ENCODE measurements around the gene VAT1L.

Gene VAT1L

GRCh38 chr16:77788181-77789084 lies at the start of gene VAT1L:
TSS of gene VAT1L (plus strand) at chr16:77788564. CDS start at chr16:77788683, 119 bp downstream.
- peak; percentile 20 for DNase-seq

- no peak for DNase-seq
Observed at GRCh38 chr16:77738706-77739558, 49.4 kb upstream of the VAT1L start.

- no peak for DNase-seq
Observed at GRCh38 chr16:77739559-77739892, 48.8 kb upstream of the VAT1L start.

- no peak for DNase-seq
Observed at GRCh38 chr16:77744141-77744540, 44.2 kb upstream of the VAT1L start.

- DNase-seq: no peak
Observed at GRCh38 chr16:77745972-77746371, 42.4 kb upstream of the VAT1L start.

- DNase-seq: no peak
Observed at GRCh38 chr16:77748421-77749005, 39.9 kb upstream of the VAT1L start.

GRCh38 chr16:77749415-77749814 lies 38.9 kb upstream of the VAT1L start:
- no peak for DNase-seq

- no peak for DNase-seq
Observed at GRCh38 chr16:77758046-77758445, 30.3 kb upstream of the VAT1L start.

- no peak for DNase-seq
Observed at GRCh38 chr16:77758508-77758907, 29.9 kb upstream of the VAT1L start.

GRCh38 chr16:77759201-77759600 lies 29.2 kb upstream of the VAT1L start:
- DNase-seq: no peak

- DNase-seq: no peak
Observed at GRCh38 chr16:77759821-77760220, 28.5 kb upstream of the VAT1L start.

GRCh38 chr16:77760800-77761199 lies 27.6 kb upstream of the VAT1L start:
- no peak for DNase-seq

- DNase-seq: no peak
Observed at GRCh38 chr16:77761204-77761603, 27.2 kb upstream of the VAT1L start.

- no peak for DNase-seq
Observed at GRCh38 chr16:77762262-77762661, 26.1 kb upstream of the VAT1L start.

GRCh38 chr16:77763994-77764393 lies 24.4 kb upstream of the VAT1L start:
- no peak for DNase-seq

GRCh38 chr16:77767211-77767610 lies 21.2 kb upstream of the VAT1L start:
- DNase-seq: no peak

- DNase-seq: no peak
Observed at GRCh38 chr16:77767826-77768225, 20.5 kb upstream of the VAT1L start.

- no peak for DNase-seq
Observed at GRCh38 chr16:77775911-77776909, 12.2 kb upstream of the VAT1L start.

GRCh38 chr16:77777745-77778144 lies 10.6 kb upstream of the VAT1L start:
- DNase-seq: no peak

GRCh38 chr16:77780378-77780837 lies 8.0 kb upstream of the VAT1L start:
- no peak for DNase-seq

GRCh38 chr16:77781091-77781490 lies 7.3 kb upstream of the VAT1L start:
- no peak for DNase-seq

- peak; percentile 4 for DNase-seq
Observed at GRCh38 chr16:77782694-77783093, 5.7 kb upstream of the VAT1L start.

Data from activated CD4-positive, alpha-beta T cell treated with anti-CD3 and anti-CD28 coated beads, Interleukin-10, Interleukin-2, amounts not matched to agents 100 ng/mL and 50 ng/mL, durations not matched to agents 16 hours and 8 hours (primary cell).